A549 (cell line): ENCODE measurements around the gene NTM. TPM values are rescaled to one million over a fixed set of nuclear protein-coding genes. Genes with fewer than 3 reads are reported as not detected.

Experiments
- ATAC-seq, 2 experiments: fragments of 200-7000 bp in 1 of 2; fragments of >200 bp in 1 of 2; cut with Nextera tagmentation in 1 of 2; cut with Tn5 transposase in 1 of 2; 3 replicates each; pipeline versions ENCODE4 v1.8.0 to v1.9.1; 2018 to 2020; ENCODE audit warnings: mild to moderate bottlenecking in 1 of 2, moderate library complexity in 1 of 2
- CTCF ChIA-PET: fragments of 300-600 bp; sonication (Branson Sonifier 250); formaldehyde crosslinking; extraction: SDS; loops from one replicate; lab custom pipeline; 2021; ENCODE audit warnings: antibody characterized with exemption, inconsistent platforms; lab: Yijun Ruan, JAX
- POLR2A ChIA-PET: fragments of 350-600 bp; formaldehyde crosslinking; extraction: SDS; loops from one replicate; lab custom pipeline; 2021; ENCODE audit warnings: antibody characterized with exemption, inconsistent platforms; lab: Yijun Ruan, JAX
- DNase-seq, 2 experiments: peaks; one replicate each; pipeline versions ENCODE4 v3.0.0 to v3.0.0-alpha.2; 2011 to 2016; ENCODE audit warnings: low read depth in 1 of 2, low spot score in 1 of 2
- FAIRE-seq: peaks from 2 replicates; lab custom pipeline; 2011; peaks lifted over from hg19 to GRCh38; lab: Jason Lieb, UNC
- H3K27ac ChIP-seq, 2 experiments: fragments of >200 bp; sonication (Bioruptor Twin); formaldehyde crosslinking; 3 replicates each; pipeline ENCODE4 v1.5.1; 2016 to 2017
- H3K4me1 ChIP-seq: fragments of >200 bp; sonication (Bioruptor Twin); formaldehyde crosslinking; 3 replicates; pipeline ENCODE4 v1.6.1; 2016
- H3K4me2 ChIP-seq: fragments of >200 bp; sonication (Bioruptor Twin); formaldehyde crosslinking; 3 replicates; pipeline ENCODE4 v1.6.1; 2016
- H3K4me3 ChIP-seq: fragments of >200 bp; sonication (Bioruptor Twin); formaldehyde crosslinking; 3 replicates; pipeline ENCODE4 v1.5.1; 2016
- H3K9me3 ChIP-seq: fragments of >200 bp; sonication (Bioruptor Twin); formaldehyde crosslinking; 3 replicates; pipeline ENCODE4 v1.6.1; 2016
- CHD2 ChIP-seq: fragments of 150-350 bp; IDR thresholded peaks from 2 replicates; pipeline ENCODE4 v1.6.1; 2014; ENCODE audit warnings: low read length; ENCODE audit not compliant: partially characterized antibody
- CHD4 ChIP-seq: fragments of 200-600 bp; sonication (generic); IDR thresholded peaks from 2 replicates; pipeline ENCODE4 v1.6.1; 2016; ENCODE audit warnings: antibody characterized with exemption, mild to moderate bottlenecking, borderline replicate concordance
- E2F6 ChIP-seq: IDR thresholded peaks from 2 replicates; pipeline ENCODE4 v1.6.1; 2012; ENCODE audit warnings: low read depth, borderline replicate concordance
- EHF ChIP-seq: fragments of 250-450 bp; sonication (Bioruptor Pico); IDR thresholded peaks from 2 replicates; pipeline ENCODE4 v1.5.0; 2020; ENCODE audit warnings: mild to moderate bottlenecking
- ESRRA ChIP-seq: fragments of 150-350 bp; IDR thresholded peaks from 2 replicates; pipeline ENCODE4 v1.6.1; 2014; ENCODE audit warnings: mild to moderate bottlenecking, low read length, borderline replicate concordance
- FOSL2 ChIP-seq, 2 experiments: fragments of 450-650 bp in 1 of 2; fragments of >200 bp in 1 of 2; sonication (Bioruptor Twin) in 1 of 2; formaldehyde crosslinking; IDR thresholded peaks; 2 replicates each; pipeline versions ENCODE4 v1.5.0 to v1.6.1; 2016 to 2020; ENCODE audit warnings: mild to moderate bottlenecking in 1 of 2, moderate library complexity in 1 of 2
- HES2 ChIP-seq: fragments of >200 bp; sonication (Bioruptor Twin); formaldehyde crosslinking; IDR thresholded peaks from 2 replicates; pipeline ENCODE4 v1.6.1; 2016
- HEYL ChIP-seq: fragments of 250-450 bp; sonication (Bioruptor Pico); IDR thresholded peaks from 2 replicates; pipeline ENCODE4 v1.8.0; 2021; ENCODE audit warnings: mild to moderate bottlenecking, moderate library complexity
- HOXB13 ChIP-seq: fragments of 250-450 bp; sonication (Bioruptor Pico); IDR thresholded peaks from 2 replicates; pipeline ENCODE4 v1.5.0; 2020; ENCODE audit warnings: low read depth, mild to moderate bottlenecking, moderate library complexity
- JUN ChIP-seq, 2 experiments: fragments of >200 bp; sonication (Bioruptor Twin); formaldehyde crosslinking; IDR thresholded peaks; 2 replicates in 1 of 2; 3 replicates in 1 of 2; pipeline ENCODE4 v1.6.1; 2016 to 2017
- KDM5A ChIP-seq: fragments of 200-600 bp; sonication (generic); IDR thresholded peaks from 2 replicates; pipeline ENCODE4 v1.6.1; 2016; ENCODE audit warnings: antibody characterized with exemption, mild to moderate bottlenecking
- MAZ ChIP-seq: fragments of 150-350 bp; IDR thresholded peaks from 2 replicates; pipeline ENCODE4 v1.6.1; 2014; ENCODE audit warnings: antibody characterized with exemption, low read depth, low read length, borderline replicate concordance
- NFE2L2 ChIP-seq: fragments of 150-350 bp; conservative IDR thresholded peaks from 2 replicates; pipeline ENCODE4 v1.6.1; 2014; ENCODE audit warnings: low read length
- NPAS2 ChIP-seq: fragments of 250-450 bp; sonication (Bioruptor Pico); IDR thresholded peaks from 2 replicates; pipeline ENCODE4 v1.8.0; 2022; ENCODE audit warnings: mild to moderate bottlenecking, moderate library complexity, borderline replicate concordance
- NR3C1 ChIP-seq: fragments of >200 bp; sonication (Bioruptor Twin); formaldehyde crosslinking; IDR thresholded peaks from 3 replicates; pipeline ENCODE4 v1.6.1; 2017
- PHF8 ChIP-seq: fragments of 200-600 bp; sonication (generic); IDR thresholded peaks from 2 replicates; pipeline ENCODE4 v1.6.1; 2016; ENCODE audit warnings: low read depth, mild to moderate bottlenecking, antibody characterized with exemption, moderate library complexity, borderline replicate concordance
- POLR2AphosphoS2 ChIP-seq: conservative IDR thresholded peaks from 2 replicates; pipeline ENCODE4 v1.6.1; 2012; ENCODE audit warnings: low read length, improper control_type of control experiment, inconsistent platforms
- RFX5 ChIP-seq: fragments of 450-650 bp; IDR thresholded peaks from 2 replicates; pipeline ENCODE4 v1.7.1; 2014; ENCODE audit warnings: antibody characterized with exemption, mild to moderate bottlenecking, moderate library complexity
- TFCP2L1 ChIP-seq: fragments of 250-450 bp; sonication (Bioruptor Pico); IDR thresholded peaks from 2 replicates; pipeline ENCODE4 v1.5.0; 2021; ENCODE audit warnings: mild to moderate bottlenecking
- USF2 ChIP-seq: fragments of 450-650 bp; IDR thresholded peaks from 2 replicates; pipeline ENCODE4 v1.6.1; 2014; ENCODE audit warnings: antibody characterized with exemption
- ZC3H11A ChIP-seq: fragments of 450-650 bp; IDR thresholded peaks from 2 replicates; pipeline ENCODE4 v1.6.1; 2014; ENCODE audit warnings: antibody characterized with exemption, mild to moderate bottlenecking
- ZFP36 ChIP-seq: fragments of 450-650 bp; IDR thresholded peaks from 2 replicates; pipeline ENCODE4 v1.6.1; 2014; ENCODE audit warnings: borderline replicate concordance; ENCODE audit not compliant: partially characterized antibody
- ZSCAN20 ChIP-seq: fragments of 250-450 bp; sonication (Bioruptor Pico); IDR thresholded peaks from 2 replicates; pipeline ENCODE4 v1.8.0; 2022; ENCODE audit warnings: mild to moderate bottlenecking, moderate library complexity
- WGBS: methylation state at CpG from one replicate; pipeline ENCODE4 v1.1.6; 2017; ENCODE audit errors: missing lambda C conversion rate; 5-methylcytosine and 5-hydroxymethylcytosine counted together
- polyA plus RNA-seq, 4 experiments: library from polyadenylated mRNA; depleted of rRNA in 3 of 4; stranded (reverse); fragments of >200 nt; fragmentation: RNase III in 1 of 4; extraction: RNeasy Plus Mini Kit Qiagen cat#74134 plus additional on column Dnase treatment in 1 of 4; gene quantifications; 2 replicates in 3 of 4; 3 replicates in 1 of 4; pipeline ENCODE4 v1.2.3, GENCODE V29; 2011 to 2017

Gene NTM
- polyA plus RNA-seq, 2 of the 4 experiments (the other 2 are of a cell fraction) = not detected

GRCh38 chr11:132112846-132113245, 742.4 kb downstream of the NTM start:
- Histone ChIP-seq H3K4me1 (no peaks in the 10 kb centered on the region), H3K4me2 (no peak overlapping the region), H3K4me3 (no peak overlapping the region), H3K9me3 (no peaks in the 10 kb centered on the region), H3K27ac (no peak overlapping the region)
- ATAC-seq (no peak), FAIRE-seq (no peak), DNase-seq (no peak)
- 4% methylated on average over 6 of the region's 6 CpGs for WGBS
- ChIA-PET CTCF (no interaction called here), POLR2A (no interaction called here)
- no peak for TF ChIP-seq ZFP36
- no peak for TF ChIP-seq ESRRA
- TF ChIP-seq KDM5A = no peak
- TF ChIP-seq NPAS2 (CRISPR knock-in tag) = no peak
- TF ChIP-seq RFX5 = no peak
- no peak for TF ChIP-seq USF2
- TF ChIP-seq FOSL2 (IDR thresholded peaks at IDR 0.05) = no peak
- TF ChIP-seq FOSL2 (CRISPR knock-in tag; IDR thresholded peaks at IDR 0.05) = no peak
- no peak for TF ChIP-seq HES2
- no peak for TF ChIP-seq TFCP2L1

- H3K4me3 ChIP-seq = no peak overlapping the region
- H3K9me3 ChIP-seq = no peaks in the 10 kb centered on the region
- no peak overlapping the region for H3K27ac ChIP-seq
- H3K4me1 ChIP-seq = no peaks in the 10 kb centered on the region
- no peak for FAIRE-seq
- TF ChIP-seq ZC3H11A = no peak
- no peak for TF ChIP-seq E2F6
- TF ChIP-seq, all 56 proteins: peak for 0
- ChIA-PET CTCF (no interaction called here), POLR2A (no interaction called here)
- ATAC-seq (no peak), DNase-seq (peak in 1 of 2 experiments; percentile 6)
- H3K4me2 ChIP-seq = no peak overlapping the region
- WGBS = 6% methylated on average over 3 of the region's 3 CpGs
Measured at GRCh38 chr11:132114185-132114584, 743.8 kb downstream of the NTM start.

GRCh38 chr11:132114743-132115142, 744.3 kb downstream of the NTM start:
- Histone ChIP-seq H3K4me2 (no peak overlapping the region), H3K4me1 (no peaks in the 10 kb centered on the region), H3K27ac (no peak overlapping the region), H3K9me3 (no peaks in the 10 kb centered on the region), H3K4me3 (no peak overlapping the region)
- WGBS = 7% methylated on average over 3 of the region's 3 CpGs
- FAIRE-seq = no peak
- ChIA-PET CTCF (no interaction called here), POLR2A (no interaction called here)
- no peak for ATAC-seq
- DNase-seq = no peak
- TF ChIP-seq ZSCAN20 (CRISPR knock-in tag) (no peak), HEYL (CRISPR knock-in tag) (no peak), E2F6 (no peak), FOSL2 (IDR thresholded peaks at IDR 0.05) (no peak), FOSL2 (CRISPR knock-in tag; IDR thresholded peaks at IDR 0.05) (no peak), ESRRA (no peak), JUN (IDR thresholded peaks at IDR 0.05) (no peak), CHD2 (no peak)

- FAIRE-seq (no peak), ATAC-seq (no peak), DNase-seq (no peak)
- no peaks in the 10 kb centered on the region for H3K9me3 ChIP-seq
- ChIA-PET POLR2A (no interaction called here), CTCF (no interaction called here)
- no peak overlapping the region for H3K4me3 ChIP-seq
- WGBS = 5% methylated on average over 5 of the region's 5 CpGs
- H3K27ac ChIP-seq = no peak overlapping the region
- TF ChIP-seq CHD4 = no peak
- TF ChIP-seq ESRRA = no peak
- no peak for TF ChIP-seq ZSCAN20 (CRISPR knock-in tag)
- TF ChIP-seq CHD2 = no peak
- no peak for TF ChIP-seq PHF8
- TF ChIP-seq EHF (CRISPR knock-in tag) = no peak
- TF ChIP-seq POLR2AphosphoS2 = no peak
- TF ChIP-seq RFX5 = no peak
- no peak for TF ChIP-seq NR3C1
- no peak for TF ChIP-seq HOXB13 (CRISPR knock-in tag)
- no peak for TF ChIP-seq NFE2L2
- no peak for TF ChIP-seq MAZ
- H3K4me2 ChIP-seq = no peak overlapping the region
- H3K4me1 ChIP-seq = no peaks in the 10 kb centered on the region
Measured at GRCh38 chr11:132115454-132115853, 745.0 kb downstream of the NTM start.
